ENCODE results near the gene CDC42EP2.
A peak's percentile ranks its signal among the peaks of the same experiment; 100 is the strongest.

- no peak for TF ChIP-seq POLR2A (IDR thresholded peaks at IDR 0.05)
- TF ChIP-seq CTCF (IDR thresholded peaks at IDR 0.05) = no peak
- peak in 1 of 3 donors; percentile 25 for TF ChIP-seq POLR2AphosphoS5 (IDR thresholded peaks at IDR 0.05)
Observed at GRCh38 chr11:65316227-65317024, 1.8 kb downstream of the CDC42EP2 start.
